HAP-1 (cell line): Measurements from ENCODE around the gene CENPB.
"Not testable (repeated sequence)": the region's sequence is repeated elsewhere in the genome, so short reads cannot be mapped to it uniquely, and the experiment has no call there.

Experiments used
- DNase-seq, 2 experiments: peaks; one replicate each; pipeline ENCODE4 v3.0.0-alpha.2; 2016 to 2020; ENCODE audit warnings: low spot score in 2 of 2
- H3K27me3 ChIP-seq: fragments of 250-450 bp; sonication (Bioruptor Pico); 2 replicates; pipeline ENCODE4 v1.5.1; 2020; ENCODE audit warnings: low read depth, mild to moderate bottlenecking, moderate library complexity
- H3K36me3 ChIP-seq: fragments of 250-450 bp; sonication (Bioruptor Pico); replicated peaks from 2 replicates; pipeline ENCODE4 v1.5.1; 2020; ENCODE audit warnings: mild to moderate bottlenecking
- H3K4me1 ChIP-seq: fragments of 250-450 bp; sonication (Bioruptor Pico); 2 replicates; pipeline ENCODE4 v1.5.1; 2020; ENCODE audit warnings: mild to moderate bottlenecking
- H3K4me3 ChIP-seq: fragments of 250-450 bp; sonication (Bioruptor Pico); 2 replicates; pipeline ENCODE4 v1.5.1; 2020; ENCODE audit warnings: mild to moderate bottlenecking, moderate library complexity
- H3K9me3 ChIP-seq: fragments of 250-450 bp; sonication (Bioruptor Pico); 2 replicates; pipeline ENCODE4 v1.5.1; 2020; ENCODE audit warnings: mild to moderate bottlenecking, moderate library complexity
- in situ Hi-C: fragments of 300-500 bp; cut with MboI; formaldehyde crosslinking; loops from 3 replicates; pipeline ENCODE4 v1.14.3; 2020; ENCODE audit warnings: low sequenced_read_pairs, inconsistent platforms, mixed read lengths

The CENPB gene

DNA sequence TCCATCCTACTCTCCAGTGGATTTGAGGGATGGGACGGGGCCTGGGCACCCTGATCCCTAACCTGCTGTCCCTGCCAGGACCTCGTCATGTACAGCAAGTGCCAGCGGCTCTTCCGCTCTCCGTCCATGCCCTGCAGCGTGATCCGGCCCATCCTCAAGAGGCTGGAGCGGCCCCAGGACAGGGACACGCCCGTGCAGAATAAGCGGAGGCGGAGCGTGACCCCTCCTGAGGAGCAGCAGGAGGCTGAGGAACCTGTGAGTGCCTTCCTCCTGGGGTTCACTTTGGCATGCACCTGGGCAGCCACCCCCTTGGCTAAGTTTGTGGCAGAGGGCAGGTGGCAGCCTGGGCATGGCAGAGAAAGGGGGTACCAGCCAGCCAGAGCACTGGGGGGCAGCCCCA lies 15.3 kb upstream of the CENPB start:
- H3K36me3 ChIP-seq, result peaks cover 65% of the 10 kb centered on the region
- no peak for DNase-seq
- H3K4me1 ChIP-seq, result peaks cover 6% of the 10 kb centered on the region; the same call in 1 of the 2 replicates
- H3K9me3 ChIP-seq, result no peaks in the 10 kb centered on the region
- in situ Hi-C loops, result no loop called here
- no peaks in the 10 kb centered on the region for H3K27me3 ChIP-seq
- no peak overlapping the region for H3K4me3 ChIP-seq

DNA sequence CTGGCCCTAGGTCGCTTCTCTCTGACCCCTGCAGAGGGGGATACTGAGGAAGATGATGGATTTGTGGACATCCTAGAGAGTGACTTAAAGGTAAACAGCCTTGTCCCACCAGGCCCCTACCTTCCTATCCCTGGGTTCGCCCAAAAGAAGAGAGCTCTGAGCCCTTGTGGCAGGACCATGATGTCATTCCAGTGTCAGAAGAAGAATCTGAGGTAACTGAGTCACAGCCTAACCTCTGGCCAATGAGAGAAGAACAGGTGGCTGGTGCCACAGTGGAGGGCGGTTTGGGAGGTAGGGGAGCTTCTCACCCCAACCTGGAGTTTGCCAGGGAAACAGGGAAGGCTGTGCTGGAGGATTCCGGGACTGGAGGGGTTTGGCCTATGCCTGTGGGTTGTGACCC lies 14.8 kb upstream of the CENPB start:
- Histone ChIP-seq H3K9me3 (no peaks in the 10 kb centered on the region), H3K36me3 (peaks cover 65% of the 10 kb centered on the region)

DNA sequence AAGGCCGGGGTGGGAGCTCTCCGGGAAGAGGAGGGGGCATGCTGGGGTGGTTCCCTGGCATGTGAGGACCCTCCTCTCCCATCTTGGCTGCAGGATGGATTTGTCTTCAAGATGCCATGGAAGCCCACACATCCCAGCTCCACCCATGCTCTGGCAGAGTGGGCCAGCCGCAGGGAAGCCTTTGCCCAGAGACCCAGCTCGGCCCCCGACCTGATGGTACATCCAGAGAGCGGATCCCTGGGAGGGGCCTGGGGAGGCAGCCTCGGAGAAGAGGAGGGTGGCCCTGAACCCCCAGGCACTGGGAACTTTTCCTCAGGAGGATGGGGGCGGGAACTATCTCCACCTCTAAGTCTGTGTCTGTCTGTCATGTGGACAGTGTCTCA lies 14.3 kb upstream of the CENPB start:
- H3K4me1 ChIP-seq, result peaks cover 6% of the 10 kb centered on the region; the same call in 1 of the 2 replicates
- in situ Hi-C loops, result no loop called here
- H3K27me3 ChIP-seq, result no peaks in the 10 kb centered on the region
- peaks cover 62% of the 10 kb centered on the region for H3K36me3 ChIP-seq
- no peak overlapping the region for H3K4me3 ChIP-seq
- H3K9me3 ChIP-seq, result no peaks in the 10 kb centered on the region
- DNase-seq, result no peak

More for the DNA sequence above, 14.8 kb upstream of the CENPB start:
- no peak for DNase-seq
- in situ Hi-C loops, result no loop called here
- H3K4me3 ChIP-seq, result no peak overlapping the region
- H3K4me1 ChIP-seq, result peaks cover 6% of the 10 kb centered on the region; the same call in 1 of the 2 replicates
- no peaks in the 10 kb centered on the region for H3K27me3 ChIP-seq

DNA sequence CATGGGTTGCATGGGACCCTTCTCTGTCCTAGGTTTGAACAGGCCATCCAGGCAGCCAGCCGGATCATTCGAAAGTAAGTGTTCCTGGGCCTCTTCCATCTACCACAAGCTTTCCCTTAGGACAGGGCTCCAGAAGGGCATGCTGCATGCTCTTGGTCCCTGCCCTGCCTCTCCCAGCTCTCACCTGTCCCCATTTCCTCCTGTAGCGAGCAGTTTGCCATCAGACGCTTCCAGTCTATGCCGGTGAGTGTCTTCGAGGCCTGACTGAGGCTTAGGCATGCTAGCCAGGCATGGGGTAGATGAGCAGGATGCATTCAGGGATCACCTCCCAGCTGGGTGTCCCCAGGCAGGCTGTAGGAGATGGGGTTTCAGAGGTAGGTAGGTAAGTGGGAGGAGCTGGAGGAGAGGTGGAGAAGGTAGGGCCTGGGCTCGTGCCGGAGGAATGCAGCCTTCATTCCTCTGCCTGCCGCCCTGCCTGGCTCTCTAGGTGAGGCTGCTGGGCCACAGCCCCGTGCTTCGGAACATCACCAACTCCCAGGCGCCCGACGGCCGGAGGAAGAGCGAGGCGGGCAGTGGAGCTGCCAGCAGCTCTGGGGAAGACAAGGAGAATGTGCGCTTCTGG lies 13.8 kb upstream of the CENPB start:
- no peak overlapping the region for H3K4me3 ChIP-seq
- H3K36me3 ChIP-seq, result peaks cover 60% of the 10 kb centered on the region
- peaks cover 8% of the 10 kb centered on the region; the same call in 1 of the 2 replicates for H3K4me1 ChIP-seq
- no peaks in the 10 kb centered on the region for H3K27me3 ChIP-seq
- H3K9me3 ChIP-seq, result no peaks in the 10 kb centered on the region
- in situ Hi-C loops, result no loop called here
- no peak for DNase-seq

DNA sequence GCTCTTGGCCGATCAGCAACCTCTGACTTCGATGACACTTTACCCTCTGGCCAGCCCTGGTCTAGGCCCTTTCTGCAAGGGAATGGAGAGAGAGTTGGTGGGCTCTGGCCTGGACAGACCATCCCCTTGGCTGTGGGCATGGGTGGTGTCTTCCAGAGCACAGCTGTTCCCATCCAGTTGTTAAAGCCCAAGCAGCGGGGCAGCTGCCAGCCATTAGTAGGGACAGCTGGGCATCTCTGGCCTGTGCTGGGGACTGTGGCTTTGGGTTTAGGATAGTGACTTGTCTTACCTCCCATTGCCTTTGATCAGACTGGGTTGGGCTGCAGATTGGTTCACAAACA lies 12.3 kb upstream of the CENPB start:
- Histone ChIP-seq H3K4me1 (peaks cover 9% of the 10 kb centered on the region; the same call in 1 of the 2 replicates), H3K4me3 (no peak overlapping the region), H3K36me3 (peaks cover 50% of the 10 kb centered on the region), H3K9me3 (no peaks in the 10 kb centered on the region), H3K27me3 (no peaks in the 10 kb centered on the region)
- DNase-seq, result no peak
- in situ Hi-C loops, result no loop called here

DNA sequence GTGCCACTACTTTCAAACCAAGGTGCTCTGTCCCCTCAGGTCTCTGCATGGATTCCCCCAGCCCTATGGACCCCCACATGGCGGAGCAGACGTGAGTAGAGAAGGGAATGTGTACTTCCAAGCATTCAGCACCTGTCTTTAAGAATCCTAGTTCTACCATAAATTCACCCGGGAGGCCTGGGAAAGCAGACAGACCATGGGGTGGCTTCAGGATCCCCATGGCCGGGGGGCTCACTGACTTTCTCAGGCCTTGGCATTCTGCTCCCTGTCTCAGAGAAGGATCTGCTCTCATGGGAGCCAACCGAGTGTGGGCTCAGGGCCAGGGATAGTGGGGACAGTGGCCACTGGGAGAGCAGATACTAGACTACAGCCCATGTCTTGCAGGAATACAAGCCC lies 11.8 kb upstream of the CENPB start:
- peaks cover 9% of the 10 kb centered on the region; the same call in 1 of the 2 replicates for H3K4me1 ChIP-seq
- in situ Hi-C loops, result no loop called here
- no peaks in the 10 kb centered on the region for H3K9me3 ChIP-seq

DNA sequence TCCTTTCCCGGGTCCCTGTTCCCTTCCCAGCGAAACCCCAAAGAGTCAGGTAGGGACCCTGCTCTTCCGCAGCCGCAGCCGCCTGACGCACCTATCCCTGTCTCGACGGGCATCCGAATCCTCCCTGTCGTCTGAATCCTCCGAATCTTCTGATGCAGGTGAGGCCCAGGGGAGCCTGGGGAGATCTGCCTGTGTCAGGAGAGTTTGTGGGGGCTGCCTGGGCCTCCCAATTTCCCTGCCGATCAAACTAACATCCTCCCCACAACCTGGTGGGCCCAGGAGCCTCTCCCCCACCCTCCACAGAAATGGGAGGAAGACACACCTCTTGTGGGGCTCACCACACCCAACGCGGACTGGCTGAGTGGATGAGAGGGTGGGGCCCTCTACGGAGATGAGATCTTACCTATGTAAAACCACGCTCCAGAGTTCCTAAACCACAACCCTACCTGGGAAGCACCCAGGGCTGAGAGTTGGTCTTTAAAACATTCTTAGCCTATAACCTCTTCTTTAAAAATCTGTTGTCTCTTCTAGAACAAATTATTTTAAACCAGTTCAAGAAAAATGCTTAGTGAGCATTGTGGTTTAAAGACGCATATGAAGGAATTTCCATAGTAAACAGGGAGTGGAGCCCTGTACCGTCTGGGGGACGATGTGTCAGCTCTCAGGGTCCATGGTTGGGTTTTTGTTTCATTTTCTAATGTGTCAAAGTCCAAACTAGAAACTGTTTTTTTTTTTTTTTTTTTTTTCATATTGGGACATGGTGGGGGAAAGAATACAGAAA lies 11.2 kb upstream of the CENPB start:
- in situ Hi-C loops, result no loop called here
- Histone ChIP-seq H3K4me3 (peak overlapping the region; percentile 77), H3K4me1 (peaks cover 9% of the 10 kb centered on the region; the same call in 1 of the 2 replicates), H3K27me3 (no peaks in the 10 kb centered on the region), H3K36me3 (peaks cover 39% of the 10 kb centered on the region), H3K9me3 (no peaks in the 10 kb centered on the region)
- no peak for DNase-seq

More for the DNA sequence above, 11.8 kb upstream of the CENPB start:
- Histone ChIP-seq H3K27me3 (no peaks in the 10 kb centered on the region), H3K4me3 (no peak overlapping the region), H3K36me3 (peaks cover 45% of the 10 kb centered on the region)
- no peak for DNase-seq

DNA sequence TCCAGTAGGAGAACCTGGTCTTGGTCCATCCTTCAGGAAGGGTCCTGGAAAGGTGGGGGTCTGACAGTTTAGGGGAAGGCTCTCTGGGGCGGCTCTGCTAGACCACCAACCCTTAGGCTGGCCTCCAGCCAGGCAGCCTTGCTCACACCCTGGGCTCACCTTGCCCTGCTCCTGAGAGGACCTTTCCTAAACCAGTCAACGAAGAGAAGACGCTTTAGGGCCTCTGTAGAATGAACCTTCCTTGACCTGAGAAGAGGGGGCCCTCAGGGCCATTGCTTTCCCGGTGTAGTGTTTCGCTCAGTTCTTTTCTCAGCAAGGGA lies 10.6 kb upstream of the CENPB start:
- DNase-seq, result no peak
- H3K27me3 ChIP-seq, result no peaks in the 10 kb centered on the region
- in situ Hi-C loops, result no loop called here
- H3K4me1 ChIP-seq, result peaks cover 9% of the 10 kb centered on the region; the same call in 1 of the 2 replicates
- peaks cover 33% of the 10 kb centered on the region for H3K36me3 ChIP-seq
- H3K4me3 ChIP-seq, result peak overlapping the region; percentile 77
- no peaks in the 10 kb centered on the region for H3K9me3 ChIP-seq

DNA sequence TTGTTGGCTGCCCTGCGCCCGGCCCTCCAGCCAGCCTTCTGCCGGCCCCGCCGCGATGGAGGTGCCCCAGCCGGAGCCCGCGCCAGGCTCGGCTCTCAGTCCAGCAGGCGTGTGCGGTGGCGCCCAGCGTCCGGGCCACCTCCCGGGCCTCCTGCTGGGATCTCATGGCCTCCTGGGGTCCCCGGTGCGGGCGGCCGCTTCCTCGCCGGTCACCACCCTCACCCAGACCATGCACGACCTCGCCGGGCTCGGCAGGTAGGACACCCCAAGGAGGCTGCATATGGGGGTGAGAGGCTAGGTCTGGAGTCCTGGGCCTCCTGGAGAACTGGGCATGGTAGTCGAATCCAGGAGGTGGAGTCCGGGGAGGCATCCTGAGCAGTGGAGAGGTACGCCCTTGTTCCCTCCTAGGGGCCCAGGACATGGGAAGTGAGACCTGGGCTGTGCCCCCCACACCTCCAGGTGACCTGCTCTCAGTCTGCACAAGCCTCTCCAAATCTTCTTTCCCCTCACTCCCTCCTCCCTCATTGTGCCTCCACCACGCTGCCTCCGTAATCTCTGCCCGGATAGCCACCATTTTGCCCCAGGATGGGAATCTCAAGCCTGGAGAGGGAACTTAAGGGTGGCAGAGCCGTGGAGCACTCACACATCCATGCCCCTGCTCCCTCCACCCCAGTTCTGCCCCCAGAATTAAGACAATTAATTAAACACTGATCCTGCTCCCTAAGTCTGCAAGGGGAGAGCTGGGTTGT lies 10.1 kb upstream of the CENPB start:
- no peak for DNase-seq
- in situ Hi-C loops, result no loop called here

DNA sequence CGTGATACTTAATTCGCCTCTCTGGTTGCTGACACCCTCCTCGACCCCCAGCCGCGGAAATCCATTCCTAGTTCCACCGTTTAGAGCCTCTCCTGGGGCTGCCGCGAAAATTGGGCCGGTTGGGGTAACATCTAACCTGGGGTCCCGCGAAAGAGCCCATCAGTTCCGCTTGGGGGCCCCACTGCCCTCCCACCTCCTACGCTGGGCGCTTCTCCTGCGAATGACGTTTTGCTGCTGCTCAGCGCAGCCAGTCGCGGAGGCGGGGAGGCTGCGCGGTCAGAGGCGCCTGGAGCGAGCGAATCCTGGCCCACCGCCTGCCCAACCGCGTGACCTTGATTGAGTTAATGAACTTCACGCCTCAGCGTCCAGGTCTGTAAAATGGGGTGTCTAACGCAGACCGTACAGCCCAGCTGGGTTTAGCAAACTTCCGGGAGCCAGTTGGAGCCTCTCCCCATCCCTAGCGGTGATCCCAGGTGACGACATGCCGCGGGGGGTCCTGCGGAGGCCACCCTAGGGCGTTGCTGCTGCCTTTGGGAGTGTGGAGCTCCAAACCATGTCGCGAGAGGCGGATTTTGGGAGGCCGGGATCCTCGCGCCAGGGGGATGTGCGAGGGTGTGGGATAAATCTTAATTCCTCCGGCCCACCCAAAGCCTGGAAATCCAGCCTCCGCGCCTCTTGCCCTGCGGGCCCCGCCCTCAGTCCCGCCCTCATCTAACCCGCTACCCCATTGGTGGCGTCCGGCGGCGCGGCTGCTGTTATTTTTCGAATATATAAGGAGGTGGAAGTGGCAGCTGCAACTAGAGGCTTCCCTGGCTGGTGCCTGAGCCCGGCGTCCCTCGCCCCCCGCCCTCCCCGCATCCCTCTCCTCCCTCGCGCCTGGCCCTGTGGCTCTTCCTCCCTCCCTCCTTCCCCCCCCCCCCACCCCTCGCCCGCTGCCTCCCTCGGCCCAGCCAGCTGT lies 9.2 kb upstream of the CENPB start, which contains the start of gene CDC25B:
Gene CDC25B (plus strand): TSS at position 800 of the 958 bp plus-strand sequence. CDS start 222 bp downstream, outside the sequence.
- Histone ChIP-seq H3K36me3 (peaks cover 19% of the 10 kb centered on the region), H3K4me1 (peaks cover 9% of the 10 kb centered on the region; the same call in 1 of the 2 replicates), H3K27me3 (no peaks in the 10 kb centered on the region), H3K9me3 (no peaks in the 10 kb centered on the region), H3K4me3 (peak within 1 kb of the TSS; percentile 77)
- in situ Hi-C loops, result no loop called here
- DNase-seq, result peak; percentile 94 to 98

More for the DNA sequence above, 10.1 kb upstream of the CENPB start:
- Histone ChIP-seq H3K27me3 (no peaks in the 10 kb centered on the region), H3K9me3 (no peaks in the 10 kb centered on the region), H3K4me1 (peaks cover 9% of the 10 kb centered on the region; the same call in 1 of the 2 replicates), H3K36me3 (peaks cover 28% of the 10 kb centered on the region), H3K4me3 (peak overlapping the region; percentile 77)

DNA sequence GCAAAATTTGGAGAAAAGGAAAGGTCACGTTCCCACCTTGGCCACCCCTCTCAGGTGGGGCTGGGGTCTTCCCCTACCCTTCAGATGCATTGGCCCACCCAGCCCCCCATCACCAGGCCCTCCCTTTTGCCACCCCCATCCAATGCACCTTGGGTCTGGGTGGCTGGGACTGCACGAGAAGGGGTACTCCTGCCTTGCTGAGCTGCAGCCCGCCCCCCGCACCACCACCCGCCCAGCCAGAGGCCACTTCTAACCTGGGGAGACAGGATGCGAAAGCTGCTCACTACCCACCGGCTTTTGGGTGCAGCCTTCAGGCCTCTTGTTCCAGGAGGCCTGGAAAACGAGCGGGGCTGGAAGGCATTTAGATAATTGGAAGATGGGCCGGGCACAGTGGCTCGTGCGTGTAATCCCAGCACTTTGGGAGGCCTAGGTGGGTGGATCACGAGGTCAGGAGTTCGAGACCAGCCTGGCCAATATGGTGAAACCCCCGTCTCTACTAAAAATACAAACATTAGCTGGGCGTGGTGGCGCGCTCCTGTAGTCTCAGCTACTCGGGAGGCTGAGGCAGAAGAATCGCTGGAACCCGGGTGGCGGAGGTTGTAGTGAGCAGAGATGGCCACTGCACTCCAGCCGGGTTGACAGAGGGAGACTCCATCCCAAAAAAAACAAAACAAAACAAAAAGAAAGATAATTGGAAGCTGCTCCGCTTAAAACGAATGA lies 8.3 kb upstream of the CENPB start:
- H3K4me3 ChIP-seq, result no peak overlapping the region; the same call in 1 of the 2 replicates
- in situ Hi-C loops, result no loop called here
- H3K4me1 ChIP-seq, result peaks cover 9% of the 10 kb centered on the region; the same call in 1 of the 2 replicates
- no peak for DNase-seq
- peaks cover 12% of the 10 kb centered on the region for H3K36me3 ChIP-seq
- H3K9me3 ChIP-seq, result no peaks in the 10 kb centered on the region
- H3K27me3 ChIP-seq, result no peaks in the 10 kb centered on the region

DNA sequence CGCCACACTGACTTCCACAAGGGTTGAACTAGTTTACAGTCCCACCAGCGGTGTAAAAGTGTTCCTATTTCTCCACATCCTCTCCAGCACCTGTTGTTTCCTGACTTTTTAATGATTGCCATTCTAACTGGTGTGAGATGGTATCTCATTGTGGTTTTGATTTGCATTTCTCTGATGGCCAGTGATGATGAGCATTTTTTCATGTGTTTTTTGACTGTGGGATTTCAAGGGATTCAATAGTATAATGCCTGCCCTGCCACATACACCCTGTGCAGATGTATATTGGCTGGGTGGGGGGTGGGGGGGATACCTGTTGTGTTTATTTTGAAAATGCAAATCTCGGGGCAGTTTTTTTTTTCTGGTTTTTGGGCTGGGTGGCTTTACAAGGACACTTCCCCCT lies 7.6 kb upstream of the CENPB start:
- H3K9me3 ChIP-seq, H3K4me1 ChIP-seq, H3K4me3 ChIP-seq, DNase-seq, H3K36me3 ChIP-seq, in situ Hi-C loops, H3K27me3 ChIP-seq: not testable (repeated sequence)
